Measurements from ENCODE around the gene SIGLEC9.

SIGLEC9 gene

GRCh38 chr19:51147663-51148062 is 23.0 kb downstream of the SIGLEC9 start:
- no peak for DNase-seq

DNA sequence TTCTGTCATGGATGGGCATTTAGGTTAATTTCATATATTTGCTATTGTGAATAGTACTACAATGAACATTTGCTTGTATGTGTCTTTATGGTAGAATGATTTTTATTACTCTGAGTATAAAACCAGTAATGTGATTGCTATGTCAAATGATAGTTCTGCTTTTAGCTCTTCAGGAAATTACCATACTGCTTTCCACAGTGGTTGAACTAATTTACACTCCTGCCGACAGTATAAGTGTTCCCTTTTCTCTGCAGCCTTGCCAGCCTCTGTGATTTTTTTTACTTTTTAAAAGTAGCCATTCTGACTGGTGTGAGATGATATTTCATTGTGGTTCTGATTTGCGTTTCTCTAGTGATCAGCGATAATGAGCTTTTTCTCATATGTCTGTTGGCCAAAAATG is 23.9 kb downstream of the SIGLEC9 start:
- no peak for DNase-seq

GRCh38 chr19:51150627-51151026 is 25.9 kb downstream of the SIGLEC9 start:
- no peak for DNase-seq

DNA sequence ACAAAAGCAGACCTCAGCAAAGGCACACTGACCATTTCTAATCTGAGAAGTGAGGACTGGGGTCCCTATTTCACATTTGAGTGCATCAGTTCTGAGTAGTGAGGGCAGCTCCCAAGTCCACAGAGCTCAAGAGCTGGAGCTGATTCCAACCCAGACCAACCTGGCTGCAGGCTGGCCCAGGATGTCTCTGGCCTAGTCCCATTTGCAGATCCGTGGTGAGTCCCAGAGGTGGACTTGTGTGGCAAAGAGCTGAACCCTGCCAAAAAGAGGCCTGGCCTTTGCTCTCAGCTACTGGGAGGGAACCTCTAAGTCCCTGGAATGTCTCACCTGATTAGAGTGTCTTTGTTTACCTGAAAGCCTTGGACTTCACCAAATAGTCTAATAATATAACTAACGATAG is 32.0 kb downstream of the SIGLEC9 start:
- no peak for DNase-seq

DNA sequence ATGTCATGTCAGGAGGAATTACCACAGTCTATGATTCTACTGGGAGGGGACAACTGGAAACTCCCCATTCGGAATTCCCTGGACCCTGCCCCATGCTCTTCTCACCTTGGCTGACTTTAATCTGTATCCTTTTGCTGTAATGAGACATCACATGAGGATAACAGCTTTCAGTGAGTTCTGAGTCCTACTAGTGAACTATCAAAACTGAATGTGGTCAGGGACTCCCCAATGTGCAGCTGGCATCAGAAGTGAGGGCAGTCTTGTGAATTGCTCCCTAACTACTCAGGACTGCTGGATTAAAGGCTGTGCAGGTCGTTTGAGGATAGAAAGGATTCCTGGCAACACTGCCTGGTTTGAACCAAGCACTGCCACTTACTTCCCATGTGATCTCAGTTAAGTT is 32.6 kb downstream of the SIGLEC9 start:
- no peak for DNase-seq

GRCh38 chr19:51158474-51159129 is 33.9 kb downstream of the SIGLEC9 start:
- DNase-seq, result no peak

DNA sequence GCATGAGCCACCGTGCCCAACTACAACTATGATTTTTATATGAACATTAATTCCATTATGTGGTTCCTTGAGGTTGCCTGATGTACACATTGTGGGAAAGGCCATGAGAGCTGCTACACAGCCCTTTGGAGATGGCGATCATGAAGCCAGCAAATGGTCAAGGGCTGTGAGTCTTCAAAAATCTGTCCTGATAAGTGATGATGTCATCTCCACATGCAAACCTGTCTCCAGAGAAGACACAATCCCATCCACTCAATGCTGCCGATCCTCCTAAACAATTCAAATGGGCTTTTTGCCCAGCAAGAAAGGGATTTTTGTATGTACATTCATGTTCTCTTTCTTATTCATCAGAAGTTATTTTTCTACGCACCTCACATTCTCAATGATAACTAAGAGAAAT is 35.0 kb downstream of the SIGLEC9 start:
- no peak for DNase-seq

- DNase-seq, result no peak
These were observed 36.6 kb downstream of the SIGLEC9 start for GRCh38 chr19:51161266-51161665.

GRCh38 chr19:51161867-51162496 is 37.3 kb downstream of the SIGLEC9 start:
- DNase-seq, result no peak

DNA sequence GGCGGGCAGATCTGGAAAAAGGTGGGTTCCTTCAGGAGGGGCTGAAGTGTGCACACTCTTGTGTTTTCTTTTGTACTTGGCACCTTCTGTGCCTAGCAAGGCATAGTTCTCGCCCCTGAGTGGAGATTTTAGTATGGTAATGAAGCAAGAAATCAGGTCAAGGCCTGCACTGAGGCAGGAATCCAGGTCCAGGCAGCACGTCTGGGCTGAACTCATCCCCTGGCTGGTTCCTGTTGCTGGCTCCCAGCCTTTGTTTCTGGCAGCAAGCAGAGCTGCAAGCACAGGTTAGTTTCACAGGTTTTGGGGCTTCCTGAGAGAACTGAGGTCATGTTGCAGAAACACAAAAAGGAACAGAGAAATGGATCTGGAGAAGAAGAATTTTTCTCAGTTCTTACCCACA is 38.6 kb downstream of the SIGLEC9 start:
- DNase-seq, result no peak

- no peak for DNase-seq
These were observed 39.5 kb downstream of the SIGLEC9 start for GRCh38 chr19:51164215-51164614.

- DNase-seq, result no peak
These were observed 42.3 kb downstream of the SIGLEC9 start for GRCh38 chr19:51166846-51167490.

GRCh38 chr19:51168564-51169282 is 44.0 kb downstream of the SIGLEC9 start:
- no peak for DNase-seq

GRCh38 chr19:51169283-51169918 is 44.7 kb downstream of the SIGLEC9 start:
- DNase-seq, result peak; percentile 9

- DNase-seq, result no peak
These were observed 47.5 kb downstream of the SIGLEC9 start for GRCh38 chr19:51172223-51172622.

DNA sequence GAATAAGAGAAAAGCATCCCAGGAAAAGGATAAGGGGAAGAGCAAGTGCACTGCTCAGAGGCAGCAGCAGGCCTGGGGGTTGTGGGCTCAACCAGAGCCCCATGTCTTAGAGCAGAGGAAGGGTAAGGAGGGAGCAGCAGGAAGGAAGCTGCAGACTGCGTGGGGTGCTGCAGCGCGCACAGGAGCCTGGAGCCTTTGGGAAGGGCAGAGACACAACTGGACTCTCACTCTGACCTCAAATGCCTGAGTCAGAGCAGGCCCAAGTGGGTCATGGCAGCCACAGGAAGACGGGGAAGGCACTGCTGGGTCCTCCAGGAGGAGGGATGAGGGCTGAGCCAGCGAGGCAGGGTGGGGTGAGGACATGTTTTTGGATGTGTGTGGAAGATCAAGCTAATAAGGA is 49.0 kb downstream of the SIGLEC9 start:
- DNase-seq, result no peak

DNA sequence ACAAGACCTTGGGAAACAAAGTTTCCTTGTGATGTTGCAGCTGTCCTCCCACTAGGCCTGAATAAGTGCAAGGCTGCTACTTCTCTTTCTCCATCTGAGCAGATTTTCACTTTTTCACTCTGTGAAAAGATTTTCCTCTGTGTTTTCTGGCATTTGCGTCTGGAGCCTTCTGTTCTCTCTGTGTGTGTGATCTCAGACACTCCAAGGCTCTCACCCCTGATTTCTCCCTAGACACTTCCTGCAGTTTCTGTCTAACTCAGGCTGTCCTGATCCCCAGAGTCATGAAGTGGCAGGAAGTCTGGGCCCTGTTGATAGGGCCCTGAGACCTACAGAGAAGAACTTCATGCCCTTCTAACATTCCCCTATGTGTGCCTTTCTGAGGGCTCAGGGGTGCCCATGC is 54.5 kb downstream of the SIGLEC9 start:
- no peak for DNase-seq

Measured in NCI-H510A treated with DMSO at 0.1 percent for 48 hours (cell line).